GM12878 (cell line): Measurements from ENCODE around the gene HOXA10. TPM values are rescaled to one million over a fixed set of nuclear protein-coding genes. Genes with fewer than 3 reads are reported as not detected.

ENCODE experiments used
- CREB1 ChIP-seq: IDR thresholded peaks from 2 replicates; pipeline ENCODE4 v1.6.1; 2012; ENCODE audit warnings: low read depth, mild to moderate bottlenecking, inconsistent platforms
- JUNB ChIP-seq: IDR thresholded peaks from 2 replicates; pipeline ENCODE4 v1.6.1; 2016; ENCODE audit warnings: antibody characterized with exemption, mild to moderate bottlenecking
- KDM1A ChIP-seq: fragments of 200-600 bp; sonication (generic); IDR thresholded peaks from 2 replicates; pipeline ENCODE4 v1.6.1; 2016; ENCODE audit warnings: borderline replicate concordance
- NFIC ChIP-seq: IDR thresholded peaks from 2 replicates; pipeline ENCODE4 v1.6.1; 2012; ENCODE audit warnings: low read depth, mild to moderate bottlenecking, inconsistent platforms, low read length, moderate library complexity
- RBBP5 ChIP-seq: fragments of 200-600 bp; sonication (generic); conservative IDR thresholded peaks from 2 replicates; pipeline ENCODE4 v1.6.1; 2016
- polyA plus RNA-seq, 11 experiments: library from polyadenylated mRNA; depleted of rRNA in 4 of 11; unstranded in 6 of 11; stranded (reverse) in 5 of 11; fragments of >200 nt; fragmentation: Nextera tagmentation in 4 of 11; fragmentation: Illumina TruSeq in 1 of 11; extraction: Ambion mirVana in 4 of 11; extraction: Trizol in 1 of 11; gene quantifications; 1 replicate in 1 of 11; 2 replicates in 10 of 11; pipeline versions ENCODE4 v1.2.1 to v1.2.3, GENCODE V29; 2011 to 2016; ENCODE audit warnings: inconsistent platforms in 2 of 11, missing spikeins in 2 of 11, low read depth in 1 of 11
- total RNA-seq, 4 experiments: library from RNA; depleted of rRNA in 3 of 4; stranded (reverse); fragments of >200 nt in 3 of 4; fragmentation: Illumina TruSeq in 1 of 4; extraction: Trizol in 1 of 4; gene quantifications; 2 replicates each; pipeline versions ENCODE4 v1.2.1 to v1.2.3, GENCODE V29; 2013 to 2021
- TF ChIP-seq, protein P1 (sequence below): IDR thresholded peaks from 2 replicates; pipeline ENCODE4 v1.6.1; 2011; ENCODE audit warnings: low read depth, low read length, improper control_type of control experiment, borderline replicate concordance
- TF ChIP-seq, protein P2 (sequence below): fragments of 450-650 bp; IDR thresholded peaks from 2 replicates; pipeline ENCODE4 v1.6.1; 2016; ENCODE audit warnings: mild to moderate bottlenecking, moderate library complexity, borderline replicate concordance
- TF ChIP-seq, protein P3 (sequence below): IDR thresholded peaks from 2 replicates; pipeline ENCODE4 v1.6.1; 2012; ENCODE audit warnings: low read depth, low read length, improper control_type of control experiment

Gene HOXA10
- total and polyA plus RNA-seq, 10 of the 15 experiments (the other 5 are each of a cell fraction or from before 2014, with no cell fraction given) = not detected

DNA sequence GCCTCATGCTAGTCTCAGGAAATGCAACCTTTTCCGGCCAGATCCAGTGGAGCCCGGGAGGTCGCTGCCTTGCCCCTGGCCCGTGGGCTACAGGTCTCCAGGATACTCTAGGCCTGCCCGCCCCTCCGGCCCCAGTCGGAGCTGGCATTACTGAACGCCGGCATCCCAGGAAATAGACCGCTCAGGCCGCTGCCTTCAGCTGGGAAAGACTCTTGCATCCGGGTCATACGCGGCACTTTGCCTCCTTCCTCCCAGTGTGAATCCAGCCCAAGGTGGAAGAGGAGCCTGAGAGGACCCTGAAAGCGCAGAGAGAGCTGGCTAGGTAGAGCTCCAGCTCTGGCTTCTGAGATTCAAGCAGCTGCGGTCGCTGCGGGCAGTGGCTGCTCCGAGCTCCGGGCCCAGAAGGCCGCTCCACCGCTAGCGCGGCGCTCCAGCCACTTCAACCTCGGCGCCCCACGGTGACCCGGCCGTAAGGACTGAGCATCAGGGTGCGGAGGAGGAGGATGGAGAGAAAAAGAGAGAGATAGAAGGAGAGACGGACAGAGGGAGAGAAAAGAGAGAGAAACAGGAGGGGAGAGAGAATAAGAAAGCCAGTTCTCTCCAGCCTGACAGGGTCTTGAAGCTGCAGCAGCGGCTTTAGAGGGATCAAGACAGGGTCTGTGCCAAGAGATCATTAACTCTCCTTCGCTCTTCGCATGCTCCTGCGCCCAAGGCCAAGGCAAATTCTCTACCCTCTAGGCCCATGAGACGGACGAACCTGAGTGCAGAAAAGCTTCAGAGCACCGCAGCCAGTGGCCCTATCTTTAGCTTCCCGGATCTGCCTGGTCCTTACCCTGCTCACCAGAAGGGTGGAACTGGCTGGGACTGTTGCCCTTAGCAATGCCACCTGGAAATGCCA lies 1.8 kb upstream of the HOXA10 start (continued):
- TF ChIP-seq, protein P1, sequence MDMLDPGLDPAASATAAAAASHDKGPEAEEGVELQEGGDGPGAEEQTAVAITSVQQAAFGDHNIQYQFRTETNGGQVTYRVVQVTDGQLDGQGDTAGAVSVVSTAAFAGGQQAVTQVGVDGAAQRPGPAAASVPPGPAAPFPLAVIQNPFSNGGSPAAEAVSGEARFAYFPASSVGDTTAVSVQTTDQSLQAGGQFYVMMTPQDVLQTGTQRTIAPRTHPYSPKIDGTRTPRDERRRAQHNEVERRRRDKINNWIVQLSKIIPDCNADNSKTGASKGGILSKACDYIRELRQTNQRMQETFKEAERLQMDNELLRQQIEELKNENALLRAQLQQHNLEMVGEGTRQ = no peak
- TF ChIP-seq, protein P2, sequence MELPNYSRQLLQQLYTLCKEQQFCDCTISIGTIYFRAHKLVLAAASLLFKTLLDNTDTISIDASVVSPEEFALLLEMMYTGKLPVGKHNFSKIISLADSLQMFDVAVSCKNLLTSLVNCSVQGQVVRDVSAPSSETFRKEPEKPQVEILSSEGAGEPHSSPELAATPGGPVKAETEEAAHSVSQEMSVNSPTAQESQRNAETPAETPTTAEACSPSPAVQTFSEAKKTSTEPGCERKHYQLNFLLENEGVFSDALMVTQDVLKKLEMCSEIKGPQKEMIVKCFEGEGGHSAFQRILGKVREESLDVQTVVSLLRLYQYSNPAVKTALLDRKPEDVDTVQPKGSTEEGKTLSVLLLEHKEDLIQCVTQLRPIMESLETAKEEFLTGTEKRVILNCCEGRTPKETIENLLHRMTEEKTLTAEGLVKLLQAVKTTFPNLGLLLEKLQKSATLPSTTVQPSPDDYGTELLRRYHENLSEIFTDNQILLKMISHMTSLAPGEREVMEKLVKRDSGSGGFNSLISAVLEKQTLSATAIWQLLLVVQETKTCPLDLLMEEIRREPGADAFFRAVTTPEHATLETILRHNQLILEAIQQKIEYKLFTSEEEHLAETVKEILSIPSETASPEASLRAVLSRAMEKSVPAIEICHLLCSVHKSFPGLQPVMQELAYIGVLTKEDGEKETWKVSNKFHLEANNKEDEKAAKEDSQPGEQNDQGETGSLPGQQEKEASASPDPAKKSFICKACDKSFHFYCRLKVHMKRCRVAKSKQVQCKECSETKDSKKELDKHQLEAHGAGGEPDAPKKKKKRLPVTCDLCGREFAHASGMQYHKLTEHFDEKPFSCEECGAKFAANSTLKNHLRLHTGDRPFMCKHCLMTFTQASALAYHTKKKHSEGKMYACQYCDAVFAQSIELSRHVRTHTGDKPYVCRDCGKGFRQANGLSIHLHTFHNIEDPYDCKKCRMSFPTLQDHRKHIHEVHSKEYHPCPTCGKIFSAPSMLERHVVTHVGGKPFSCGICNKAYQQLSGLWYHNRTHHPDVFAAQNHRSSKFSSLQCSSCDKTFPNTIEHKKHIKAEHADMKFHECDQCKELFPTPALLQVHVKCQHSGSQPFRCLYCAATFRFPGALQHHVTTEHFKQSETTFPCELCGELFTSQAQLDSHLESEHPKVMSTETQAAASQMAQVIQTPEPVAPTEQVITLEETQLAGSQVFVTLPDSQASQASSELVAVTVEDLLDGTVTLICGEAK = no peak
- TF ChIP-seq, protein P3, sequence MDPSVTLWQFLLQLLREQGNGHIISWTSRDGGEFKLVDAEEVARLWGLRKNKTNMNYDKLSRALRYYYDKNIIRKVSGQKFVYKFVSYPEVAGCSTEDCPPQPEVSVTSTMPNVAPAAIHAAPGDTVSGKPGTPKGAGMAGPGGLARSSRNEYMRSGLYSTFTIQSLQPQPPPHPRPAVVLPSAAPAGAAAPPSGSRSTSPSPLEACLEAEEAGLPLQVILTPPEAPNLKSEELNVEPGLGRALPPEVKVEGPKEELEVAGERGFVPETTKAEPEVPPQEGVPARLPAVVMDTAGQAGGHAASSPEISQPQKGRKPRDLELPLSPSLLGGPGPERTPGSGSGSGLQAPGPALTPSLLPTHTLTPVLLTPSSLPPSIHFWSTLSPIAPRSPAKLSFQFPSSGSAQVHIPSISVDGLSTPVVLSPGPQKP = no peak
- TF ChIP-seq NFIC (no peak), KDM1A (no peak), CREB1 (no peak), JUNB (no peak), RBBP5 (no peak)
